ENCODE data around the gene XRCC4. TPM values are rescaled to one million over a fixed set of nuclear protein-coding genes. Genes with fewer than 3 reads are reported as not detected.
A peak's percentile ranks its signal among the peaks of the same experiment; 100 is the strongest.
"Not testable (repeated sequence)": the region's sequence is repeated elsewhere in the genome, so short reads cannot be mapped to it uniquely, and the experiment has no call there.

XRCC4 gene
- total and polyA plus RNA-seq, 9 donors, result 5.1 to 7.1 (median 6.4) TPM

- not testable (repeated sequence) for H3K4me3 ChIP-seq (ENCODE audit: low read length); H3K36me3 ChIP-seq (ENCODE audit: control insufficient read depth, insufficient read depth, low read length); H3K9me3 ChIP-seq (replicated peaks; ENCODE audit: control insufficient read depth, low read depth, low read length); DNase-seq; H3K27me3 ChIP-seq (ENCODE audit: control insufficient read depth, insufficient read depth, low read length); H3K27ac ChIP-seq (ENCODE audit: low read length); H3K4me1 ChIP-seq (ENCODE audit: control insufficient read depth, insufficient read depth, low read length)
- WGBS (ENCODE audit: insufficient coverage), result 86% methylated on average over 1 of the region's 4 CpGs
Observed at GRCh38 chr5:83067377-83067776, 10.0 kb upstream of the XRCC4 start.

- no peaks in the 10 kb centered on the region for H3K27me3 ChIP-seq (ENCODE audit: control insufficient read depth, insufficient read depth, low read length)
- H3K9me3 ChIP-seq (replicated peaks; ENCODE audit: control insufficient read depth, low read depth, low read length), result no peaks in the 10 kb centered on the region
- no peak overlapping the region for H3K27ac ChIP-seq (ENCODE audit: low read length)
- no peak overlapping the region for H3K4me3 ChIP-seq (ENCODE audit: low read length)
- H3K4me1 ChIP-seq (ENCODE audit: control insufficient read depth, insufficient read depth, low read length), result no peaks in the 10 kb centered on the region
- WGBS (ENCODE audit: insufficient coverage), result no CpG with 5 or more reads among the region's 2 CpGs
- DNase-seq, result no peak
- no peaks in the 10 kb centered on the region for H3K36me3 ChIP-seq (ENCODE audit: control insufficient read depth, insufficient read depth, low read length)
Observed at GRCh38 chr5:83069096-83069799, 8.1 kb upstream of the XRCC4 start.

- Histone ChIP-seq H3K4me1 (ENCODE audit: control insufficient read depth, insufficient read depth, low read length) (no peaks in the 10 kb centered on the region), H3K9me3 (replicated peaks; ENCODE audit: control insufficient read depth, low read depth, low read length) (no peaks in the 10 kb centered on the region), H3K27me3 (ENCODE audit: control insufficient read depth, insufficient read depth, low read length) (no peaks in the 10 kb centered on the region), H3K36me3 (ENCODE audit: control insufficient read depth, insufficient read depth, low read length) (peaks cover 5% of the 10 kb centered on the region), H3K4me3 (ENCODE audit: low read length) (no peak overlapping the region), H3K27ac (ENCODE audit: low read length) (no peak overlapping the region)
- WGBS (ENCODE audit: insufficient coverage), result no CpG with 5 or more reads among the region's 2 CpGs
- no peak for DNase-seq
Observed at GRCh38 chr5:83071286-83072051, 5.9 kb upstream of the XRCC4 start.

- DNase-seq, result no peak
- Histone ChIP-seq H3K36me3 (ENCODE audit: control insufficient read depth, insufficient read depth, low read length) (peaks cover 5% of the 10 kb centered on the region), H3K27me3 (ENCODE audit: control insufficient read depth, insufficient read depth, low read length) (no peaks in the 10 kb centered on the region), H3K4me1 (ENCODE audit: control insufficient read depth, insufficient read depth, low read length) (peaks cover 2% of the 10 kb centered on the region), H3K27ac (ENCODE audit: low read length) (no peak overlapping the region), H3K4me3 (ENCODE audit: low read length) (no peak overlapping the region), H3K9me3 (replicated peaks; ENCODE audit: control insufficient read depth, low read depth, low read length) (no peaks in the 10 kb centered on the region)
- 75% methylated on average over 2 of the region's 6 CpGs for WGBS (ENCODE audit: insufficient coverage)
Observed at GRCh38 chr5:83072966-83073365, 4.4 kb upstream of the XRCC4 start.

- no peak for DNase-seq
- Histone ChIP-seq H3K4me3 (ENCODE audit: low read length) (peak overlapping the region; percentile 64), H3K9me3 (replicated peaks; ENCODE audit: control insufficient read depth, low read depth, low read length) (no peaks in the 10 kb centered on the region), H3K27me3 (ENCODE audit: control insufficient read depth, insufficient read depth, low read length) (no peaks in the 10 kb centered on the region), H3K27ac (ENCODE audit: low read length) (peak overlapping the region; percentile 74), H3K4me1 (ENCODE audit: control insufficient read depth, insufficient read depth, low read length) (peaks cover 2% of the 10 kb centered on the region), H3K36me3 (ENCODE audit: control insufficient read depth, insufficient read depth, low read length) (peaks cover 5% of the 10 kb centered on the region)
- WGBS (ENCODE audit: insufficient coverage), result 0% methylated on average over 5 of the region's 14 CpGs
Observed at GRCh38 chr5:83077662-83078261, 415 bp downstream of the XRCC4 start.

- H3K4me1 ChIP-seq (ENCODE audit: control insufficient read depth, insufficient read depth, low read length), result peaks cover 2% of the 10 kb centered on the region
- no peak overlapping the region for H3K4me3 ChIP-seq (ENCODE audit: low read length)
- no peak for DNase-seq
- H3K36me3 ChIP-seq (ENCODE audit: control insufficient read depth, insufficient read depth, low read length), result no peaks in the 10 kb centered on the region
- H3K9me3 ChIP-seq (replicated peaks; ENCODE audit: control insufficient read depth, low read depth, low read length), result no peaks in the 10 kb centered on the region
- H3K27ac ChIP-seq (ENCODE audit: low read length), result no peak overlapping the region
- H3K27me3 ChIP-seq (ENCODE audit: control insufficient read depth, insufficient read depth, low read length), result no peaks in the 10 kb centered on the region
Observed at GRCh38 chr5:83082750-83083149, 5.4 kb downstream of the XRCC4 start.

- no peaks in the 10 kb centered on the region for H3K9me3 ChIP-seq (replicated peaks; ENCODE audit: control insufficient read depth, low read depth, low read length)
- no peak overlapping the region for H3K27ac ChIP-seq (ENCODE audit: low read length)
- DNase-seq, result no peak
- no CpG with 5 or more reads among the region's 2 CpGs for WGBS (ENCODE audit: insufficient coverage)
- H3K4me1 ChIP-seq (ENCODE audit: control insufficient read depth, insufficient read depth, low read length), result no peaks in the 10 kb centered on the region
- H3K36me3 ChIP-seq (ENCODE audit: control insufficient read depth, insufficient read depth, low read length), result no peaks in the 10 kb centered on the region
- H3K4me3 ChIP-seq (ENCODE audit: low read length), result no peak overlapping the region
- no peaks in the 10 kb centered on the region for H3K27me3 ChIP-seq (ENCODE audit: control insufficient read depth, insufficient read depth, low read length)
Observed at GRCh38 chr5:83084336-83084735, 7.0 kb downstream of the XRCC4 start.

GRCh38 chr5:83085106-83085505, 7.8 kb downstream of the XRCC4 start:
- no CpG with 5 or more reads among the region's 2 CpGs for WGBS (ENCODE audit: insufficient coverage)
- H3K27me3 ChIP-seq (ENCODE audit: control insufficient read depth, insufficient read depth, low read length), result no peaks in the 10 kb centered on the region
- H3K4me3 ChIP-seq (ENCODE audit: low read length), result no peak overlapping the region
- DNase-seq, result no peak
- H3K9me3 ChIP-seq (replicated peaks; ENCODE audit: control insufficient read depth, low read depth, low read length), result no peaks in the 10 kb centered on the region
- no peaks in the 10 kb centered on the region for H3K4me1 ChIP-seq (ENCODE audit: control insufficient read depth, insufficient read depth, low read length)
- H3K27ac ChIP-seq (ENCODE audit: low read length), result no peak overlapping the region
- no peaks in the 10 kb centered on the region for H3K36me3 ChIP-seq (ENCODE audit: control insufficient read depth, insufficient read depth, low read length)

GRCh38 chr5:83090169-83090568, 12.8 kb downstream of the XRCC4 start:
- peaks cover 2% of the 10 kb centered on the region for H3K9me3 ChIP-seq (replicated peaks; ENCODE audit: control insufficient read depth, low read depth, low read length)
- no peaks in the 10 kb centered on the region for H3K27me3 ChIP-seq (ENCODE audit: control insufficient read depth, insufficient read depth, low read length)
- no CpG with 5 or more reads among the region's 3 CpGs for WGBS (ENCODE audit: insufficient coverage)
- H3K4me1 ChIP-seq (ENCODE audit: control insufficient read depth, insufficient read depth, low read length), result no peaks in the 10 kb centered on the region
- H3K4me3 ChIP-seq (ENCODE audit: low read length), result no peak overlapping the region
- no peak for DNase-seq
- no peak overlapping the region for H3K27ac ChIP-seq (ENCODE audit: low read length)
- H3K36me3 ChIP-seq (ENCODE audit: control insufficient read depth, insufficient read depth, low read length), result no peaks in the 10 kb centered on the region

- no CpG with 5 or more reads among the region's 2 CpGs for WGBS (ENCODE audit: insufficient coverage)
- no peaks in the 10 kb centered on the region for H3K36me3 ChIP-seq (ENCODE audit: control insufficient read depth, insufficient read depth, low read length)
- peaks cover 2% of the 10 kb centered on the region for H3K9me3 ChIP-seq (replicated peaks; ENCODE audit: control insufficient read depth, low read depth, low read length)
- no peaks in the 10 kb centered on the region for H3K27me3 ChIP-seq (ENCODE audit: control insufficient read depth, insufficient read depth, low read length)
- H3K4me3 ChIP-seq (ENCODE audit: low read length), result no peak overlapping the region
- H3K4me1 ChIP-seq (ENCODE audit: control insufficient read depth, insufficient read depth, low read length), result no peaks in the 10 kb centered on the region
- DNase-seq, result no peak
- no peak overlapping the region for H3K27ac ChIP-seq (ENCODE audit: low read length)
Observed at GRCh38 chr5:83092619-83093018, 15.3 kb downstream of the XRCC4 start.

Data from muscle of leg (tissue), 11 donors.